Measurements from ENCODE around the gene ATG101.

The ATG101 gene

DNA sequence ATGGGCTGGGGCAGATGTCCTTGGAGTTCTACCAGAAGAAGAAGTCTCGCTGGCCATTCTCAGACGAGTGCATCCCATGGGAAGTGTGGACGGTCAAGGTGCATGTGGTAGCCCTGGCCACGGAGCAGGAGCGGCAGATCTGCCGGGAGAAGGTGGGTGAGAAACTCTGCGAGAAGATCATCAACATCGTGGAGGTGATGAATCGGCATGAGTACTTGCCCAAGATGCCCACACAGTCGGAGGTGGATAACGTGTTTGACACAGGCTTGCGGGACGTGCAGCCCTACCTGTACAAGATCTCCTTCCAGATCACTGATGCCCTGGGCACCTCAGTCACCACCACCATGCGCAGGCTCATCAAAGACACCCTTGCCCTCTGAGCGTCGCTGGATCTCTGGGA is 7.0 kb downstream of the ATG101 start:
- in situ Hi-C loops (cut with MboI; ENCODE audit: low sequenced_read_pairs): no loop called here

DNA sequence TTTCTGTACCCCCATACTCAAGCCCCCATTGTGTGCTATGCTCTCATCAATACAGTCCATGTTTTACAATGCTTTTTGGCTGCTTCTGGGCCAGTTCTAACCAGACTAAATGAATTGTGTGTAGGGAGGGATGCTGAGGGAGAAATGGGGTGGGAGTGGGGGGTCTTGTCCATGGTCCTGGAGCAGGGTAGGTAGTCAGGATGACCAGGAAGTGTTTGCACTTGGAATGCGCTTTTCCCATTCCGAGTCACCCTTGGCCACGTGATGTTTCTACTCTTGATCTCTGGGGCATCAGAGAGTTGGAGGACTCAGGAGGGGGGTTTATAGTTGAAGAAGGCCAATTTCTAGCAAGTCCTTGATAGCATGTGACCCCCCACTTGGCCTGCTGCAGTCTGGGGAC is 8.5 kb downstream of the ATG101 start:
- in situ Hi-C loops (cut with MboI; ENCODE audit: low sequenced_read_pairs): no loop called here

DNA sequence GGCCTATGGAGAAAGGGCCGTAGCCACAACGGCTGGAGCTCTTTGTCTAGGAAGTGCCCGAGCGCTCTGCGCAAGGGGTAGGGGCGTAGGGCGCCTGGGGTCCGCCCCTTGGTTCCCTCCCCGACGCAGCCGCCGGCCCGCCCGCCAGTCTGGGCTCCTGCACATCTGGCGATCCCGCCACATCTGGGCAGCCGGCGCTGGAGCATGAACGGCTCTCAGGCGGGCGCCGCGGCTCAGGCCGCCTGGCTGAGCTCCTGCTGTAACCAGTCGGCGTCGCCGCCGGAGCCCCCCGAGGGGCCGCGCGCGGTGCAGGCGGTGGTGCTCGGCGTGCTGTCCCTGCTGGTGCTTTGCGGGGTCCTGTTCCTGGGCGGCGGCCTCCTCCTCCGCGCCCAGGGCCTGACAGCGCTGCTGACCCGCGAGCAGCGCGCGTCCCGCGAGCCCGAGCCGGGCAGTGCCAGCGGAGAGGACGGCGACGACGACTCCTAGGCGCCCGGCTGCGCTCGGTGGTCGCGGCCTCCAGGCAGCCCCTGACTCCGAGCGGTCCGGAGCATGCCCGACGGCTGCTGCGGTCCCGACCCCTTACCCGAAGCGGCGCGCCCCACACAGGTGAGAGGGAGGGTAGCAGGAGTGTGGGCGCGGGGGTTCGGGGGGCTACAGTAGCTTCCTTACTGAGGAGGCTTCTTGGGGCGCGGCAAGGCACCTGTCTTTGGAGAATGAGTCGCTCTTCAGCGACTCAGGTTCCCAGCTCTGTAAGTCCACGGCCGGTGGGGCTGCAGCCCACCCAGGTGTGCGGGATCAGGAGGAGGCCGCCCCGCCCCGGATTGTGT is 10.0 kb downstream of the ATG101 start, which contains the start of gene SMIM41:
Gene SMIM41 (plus strand): TSS at position 129 of the 827 bp plus-strand sequence. CDS start 76 bp downstream, at position 205.
- in situ Hi-C loops (cut with MboI; ENCODE audit: low sequenced_read_pairs): loop anchor here (5.0 kb wide), 1 partner anchor 52 kb away; no protein-coding TSS in a partner anchor

DNA sequence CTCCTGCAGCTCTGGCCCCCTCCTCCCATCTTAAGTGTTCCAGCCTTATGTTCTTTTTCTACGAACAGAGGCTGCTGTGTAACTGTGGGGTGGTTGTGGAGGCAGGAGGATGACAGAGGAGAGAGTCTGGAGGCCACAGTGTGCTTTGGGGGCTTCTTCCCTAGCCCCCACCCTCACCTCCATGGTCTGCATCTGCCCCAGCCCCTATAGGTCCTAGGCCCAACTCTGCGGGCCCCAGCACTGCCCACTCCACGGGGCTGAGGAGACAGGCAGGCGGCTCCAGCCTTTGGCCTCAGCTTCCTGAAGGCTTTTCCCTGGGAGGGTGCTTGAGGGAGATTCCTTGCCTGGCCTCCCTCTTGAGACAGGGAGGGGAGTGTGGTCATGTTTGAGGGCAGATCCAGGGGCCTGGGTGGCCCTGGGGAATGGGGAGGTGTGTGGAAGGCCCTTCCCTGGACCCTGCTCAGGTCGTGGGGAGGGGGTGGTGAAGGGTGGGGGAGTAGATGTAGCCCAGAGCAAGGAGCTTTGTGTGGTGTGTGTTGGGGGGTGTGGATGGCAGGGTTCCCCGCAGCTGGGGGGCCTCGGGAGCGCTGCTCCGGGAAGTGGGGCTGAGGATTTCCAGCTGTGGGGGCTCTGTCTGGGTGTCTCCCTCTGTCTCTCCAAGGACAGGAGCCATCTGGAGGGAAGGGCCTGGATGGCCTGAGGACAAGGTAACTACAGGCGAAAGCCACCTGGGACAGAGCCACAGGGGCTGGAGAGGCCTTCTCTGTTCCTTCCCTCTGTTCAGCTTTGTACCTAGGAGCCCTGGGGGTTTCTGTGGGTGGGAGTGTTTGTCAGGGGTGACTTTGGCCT is 10.8 kb downstream of the ATG101 start:
- in situ Hi-C loops (cut with MboI; ENCODE audit: low sequenced_read_pairs): loop anchor here (5.0 kb wide), 1 partner anchor 53 kb away; no protein-coding TSS in a partner anchor

DNA sequence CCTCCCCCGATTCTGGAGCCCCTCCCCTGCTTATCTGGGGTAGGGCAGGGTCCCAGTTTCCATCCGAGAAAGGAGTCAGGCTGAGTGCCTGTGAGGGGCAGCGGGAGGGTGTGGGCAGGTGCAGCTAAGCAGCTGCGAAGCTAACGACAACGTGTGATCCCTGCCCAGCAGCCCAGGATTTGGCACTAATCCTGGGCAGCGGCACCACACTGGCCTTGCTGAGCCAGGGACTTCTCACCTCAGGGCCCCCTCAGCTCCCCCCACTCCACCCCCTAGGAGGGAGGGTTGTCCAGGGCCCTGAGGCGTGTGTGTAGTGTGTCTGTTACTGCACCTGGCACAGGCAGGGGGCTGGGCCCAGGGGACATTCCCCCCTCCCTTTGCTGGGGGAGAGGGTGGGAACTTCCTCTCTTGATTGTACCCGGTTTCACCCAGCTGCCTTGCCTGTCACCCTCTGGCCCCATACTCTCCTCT is 11.5 kb downstream of the ATG101 start:
- in situ Hi-C loops (cut with MboI; ENCODE audit: low sequenced_read_pairs): loop anchor here (5.0 kb wide), 1 partner anchor 54 kb away; no protein-coding TSS in a partner anchor

DNA sequence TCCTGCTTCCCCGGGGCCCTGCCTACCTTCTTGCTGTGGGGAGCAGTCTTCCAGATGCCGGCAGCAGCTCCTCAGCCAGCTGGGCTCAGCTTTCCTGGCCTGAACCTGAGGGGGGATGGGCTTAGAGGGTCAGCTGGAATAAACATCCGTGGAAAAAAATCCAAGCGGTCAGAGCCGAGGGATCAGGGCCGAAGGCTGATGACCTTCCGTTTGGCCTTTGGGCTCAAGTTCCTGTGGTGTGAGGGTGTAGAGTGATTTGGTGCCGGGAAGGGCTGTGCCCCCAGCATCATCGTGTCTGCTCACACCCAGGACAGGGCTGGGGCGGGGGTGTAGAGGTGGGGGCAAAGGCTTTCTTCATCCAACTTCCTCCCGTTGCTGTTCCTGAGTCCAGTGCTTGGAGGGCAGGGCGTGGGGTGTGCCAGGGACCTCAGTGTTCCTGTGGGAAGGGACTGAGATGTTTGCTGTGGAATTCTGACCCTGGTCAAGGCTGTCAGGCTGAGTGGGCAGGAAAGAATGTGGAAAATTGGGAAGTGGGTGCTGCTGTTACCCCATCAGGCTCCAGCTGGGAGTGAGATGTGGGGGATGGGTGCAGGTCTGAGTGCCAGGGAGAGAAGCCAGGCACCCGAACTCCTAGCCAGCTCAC is 12.4 kb downstream of the ATG101 start:
- in situ Hi-C loops (cut with MboI; ENCODE audit: low sequenced_read_pairs): loop anchor here (5.0 kb wide), 1 partner anchor 55 kb away; no protein-coding TSS in a partner anchor

DNA sequence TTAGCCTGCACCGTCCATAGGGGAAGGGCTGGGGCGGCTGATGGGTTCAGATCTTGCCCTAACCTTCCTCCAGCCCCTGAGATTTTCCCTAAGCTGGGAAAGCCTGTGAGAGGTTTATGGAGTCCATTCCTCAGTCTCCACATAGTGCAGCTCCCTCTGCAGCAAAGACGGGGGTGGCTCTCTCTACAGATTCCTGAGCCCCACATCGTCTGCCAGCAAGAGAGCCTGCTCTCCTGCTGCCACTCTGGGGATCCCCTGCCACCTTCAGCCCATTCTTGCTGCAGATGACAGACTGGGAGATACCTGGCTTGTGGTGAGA is 12.8 kb downstream of the ATG101 start:
- in situ Hi-C loops (cut with MboI; ENCODE audit: low sequenced_read_pairs): loop anchor here (5.0 kb wide), 1 partner anchor 55 kb away; no protein-coding TSS in a partner anchor

DNA sequence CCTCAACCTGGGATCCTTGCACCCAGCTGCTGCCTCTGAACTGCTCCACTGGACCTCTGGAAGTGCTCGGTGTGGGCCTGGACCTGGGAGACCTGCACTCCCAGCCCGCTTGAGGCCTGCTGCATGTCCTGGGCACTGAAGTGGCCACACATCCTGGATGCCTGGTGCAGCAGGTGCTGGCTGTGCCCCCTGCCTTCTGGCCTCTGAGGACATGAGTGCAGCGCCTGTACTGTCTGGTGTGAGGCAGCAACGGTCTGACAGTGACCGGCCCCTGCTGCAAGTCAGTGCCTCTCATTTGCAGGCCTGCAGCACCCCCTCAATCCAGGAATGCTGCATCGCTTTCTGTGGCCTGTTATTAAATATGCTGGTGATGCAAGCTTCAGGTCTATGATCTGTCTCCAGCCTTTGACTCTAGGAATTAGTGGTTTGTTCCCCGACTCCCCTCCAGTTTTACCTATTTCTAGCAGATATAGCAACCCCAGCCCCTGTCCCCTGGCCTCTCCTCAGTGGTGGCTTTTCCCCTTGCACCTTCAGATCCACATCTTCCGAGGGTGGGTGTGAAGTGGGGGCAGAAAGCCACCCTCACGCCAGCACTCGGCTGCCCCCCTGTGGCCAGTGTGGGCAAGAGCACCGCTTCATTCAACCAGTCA is 13.3 kb downstream of the ATG101 start:
- in situ Hi-C loops (cut with MboI; ENCODE audit: low sequenced_read_pairs): loop anchor here (5.0 kb wide), 1 partner anchor 56 kb away; no protein-coding TSS in a partner anchor

DNA sequence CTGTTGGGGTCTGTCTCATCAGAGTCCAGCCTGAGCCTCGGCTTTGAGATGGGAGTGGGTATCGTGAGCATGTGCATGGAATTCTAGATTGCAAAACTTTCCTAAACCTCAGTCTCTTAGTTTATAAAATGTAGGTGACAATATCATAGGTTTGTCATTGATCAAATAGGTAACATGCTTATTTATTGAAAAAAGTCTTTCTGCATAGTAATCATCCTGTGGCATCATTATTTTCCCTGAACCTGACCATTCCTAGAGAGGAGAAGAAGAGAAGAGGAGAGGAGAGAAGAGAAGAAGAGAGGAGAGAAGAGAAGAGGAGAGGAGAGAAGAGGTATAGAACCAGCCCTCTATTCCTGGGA is 13.8 kb downstream of the ATG101 start:
- in situ Hi-C loops (cut with MboI; ENCODE audit: low sequenced_read_pairs): loop anchor here (5.0 kb wide), 1 partner anchor 56 kb away; no protein-coding TSS in a partner anchor

DNA sequence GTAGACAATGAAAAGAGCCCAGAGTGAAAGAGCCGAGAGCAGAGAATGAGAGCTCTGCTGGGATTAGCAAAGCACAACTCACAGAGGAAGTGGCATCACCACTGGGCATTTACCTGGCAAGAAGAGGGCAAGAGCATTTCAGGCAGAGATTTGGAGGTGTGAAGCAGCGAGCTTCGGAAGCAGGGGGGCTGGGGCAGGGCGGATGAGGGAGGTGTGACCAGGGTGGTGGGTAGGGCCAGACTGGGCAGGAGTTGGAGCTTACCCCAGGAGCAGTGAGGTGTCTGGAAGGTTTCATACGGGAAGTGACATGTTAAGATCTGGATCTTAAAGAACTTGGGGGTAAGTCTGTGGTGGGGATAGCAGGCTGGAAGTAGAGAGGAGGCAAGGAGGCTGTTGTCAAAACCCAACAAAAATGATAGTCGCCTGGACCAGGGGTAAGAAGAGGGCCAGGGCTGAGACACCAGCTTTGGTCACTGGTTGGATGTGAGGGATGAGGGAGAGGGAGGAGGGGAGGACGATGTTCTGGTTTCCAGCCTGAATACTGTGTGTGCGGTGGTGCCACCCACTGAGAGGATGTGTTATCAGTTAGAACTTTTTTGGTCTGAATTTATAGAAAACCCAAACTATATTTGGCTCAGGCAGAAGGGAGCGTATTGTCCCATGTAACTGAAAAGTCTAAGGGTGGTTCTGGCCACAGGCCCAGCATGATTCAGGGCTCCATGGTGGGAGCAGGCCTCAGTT is 14.9 kb downstream of the ATG101 start:
- in situ Hi-C loops (cut with MboI; ENCODE audit: low sequenced_read_pairs): loop anchor here (5.0 kb wide), 1 partner anchor 57 kb away; no protein-coding TSS in a partner anchor

DNA sequence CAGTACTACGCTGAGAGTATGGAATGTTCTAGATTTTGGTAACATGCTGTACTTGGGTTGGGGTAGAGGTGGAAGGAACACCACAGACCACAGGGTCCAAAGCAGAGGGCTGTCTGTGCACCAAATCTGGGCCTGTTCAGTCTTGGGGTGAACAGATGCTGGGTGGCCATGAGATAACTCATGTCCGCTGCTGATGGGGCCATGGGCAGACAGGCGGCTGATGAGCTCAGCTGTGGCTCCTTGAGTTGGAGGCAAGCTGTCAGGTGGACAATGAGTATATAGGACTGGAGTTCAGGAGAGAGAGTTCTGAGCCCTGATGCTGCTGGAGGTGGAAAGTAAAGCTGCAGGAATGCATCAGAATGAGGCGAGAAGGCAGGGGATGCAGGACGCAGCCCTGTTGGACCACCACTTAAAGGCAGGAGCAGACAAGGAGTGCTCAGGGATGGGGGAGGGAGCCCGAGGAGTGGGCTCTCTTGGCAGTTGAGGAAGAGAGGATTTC is 16.0 kb downstream of the ATG101 start:
- in situ Hi-C loops (cut with MboI; ENCODE audit: low sequenced_read_pairs): no loop called here

DNA sequence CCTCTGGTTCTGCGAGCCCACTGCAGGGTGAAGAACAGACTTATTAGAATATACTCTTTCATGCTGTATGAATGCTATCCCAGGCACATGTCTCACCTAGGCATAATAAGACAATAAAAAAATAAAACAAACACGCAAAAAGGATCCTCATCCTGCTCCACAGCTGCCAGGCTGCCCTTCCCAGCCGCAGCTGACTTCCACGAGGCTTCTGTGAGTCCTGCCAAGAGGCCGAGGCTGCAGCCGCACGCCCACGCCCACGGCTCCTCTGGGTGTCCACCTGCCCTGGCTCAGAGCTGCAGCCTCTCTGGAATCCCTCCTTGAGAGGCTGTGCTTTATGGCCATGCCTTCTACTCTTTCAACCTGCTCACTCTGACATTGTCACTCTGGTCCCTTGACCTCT is 16.6 kb downstream of the ATG101 start:
- in situ Hi-C loops (cut with MboI; ENCODE audit: low sequenced_read_pairs): no loop called here

DNA sequence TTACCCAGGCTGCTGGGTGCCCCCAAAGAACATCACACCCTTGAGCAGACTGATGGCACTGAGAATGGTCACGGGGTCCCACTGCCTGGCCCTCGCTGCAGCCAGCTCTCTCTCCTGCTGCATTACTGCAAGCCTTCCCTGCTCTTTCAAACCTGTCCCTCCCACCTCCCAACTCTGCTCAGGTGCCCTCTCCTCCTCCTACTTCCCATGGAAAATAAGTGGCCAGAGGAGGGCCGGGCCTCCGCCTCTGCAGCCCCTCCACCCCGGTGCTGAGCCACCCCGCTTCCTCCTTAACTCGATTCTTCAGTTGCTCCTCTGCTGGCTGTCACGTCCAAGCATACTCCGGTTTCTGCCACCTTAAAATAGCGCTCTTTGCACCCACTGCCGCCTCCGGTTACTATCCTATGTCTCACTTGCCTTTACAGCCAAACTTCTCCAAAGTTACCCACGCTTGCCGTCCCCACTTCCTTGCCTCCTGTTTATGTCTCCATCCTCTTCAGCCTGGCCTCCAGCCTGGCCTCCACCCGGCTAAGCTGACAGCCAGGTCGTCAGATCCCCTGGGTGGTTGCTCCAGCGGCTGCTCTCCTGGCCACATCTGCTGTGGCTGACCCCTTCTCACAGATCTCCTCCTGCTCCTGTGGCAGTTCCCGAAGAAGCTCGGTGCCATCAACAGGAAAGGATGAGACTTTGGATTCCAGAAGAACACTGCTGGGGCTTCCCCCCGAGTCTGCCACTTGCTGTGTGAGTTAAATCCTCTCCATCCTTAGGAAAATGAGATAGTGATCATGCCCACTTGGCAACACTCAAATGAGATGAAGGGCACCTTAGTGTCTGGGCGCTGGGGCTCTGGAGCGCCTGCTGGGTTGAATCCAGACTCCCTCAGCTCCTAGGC is 17.4 kb downstream of the ATG101 start:
- in situ Hi-C loops (cut with MboI; ENCODE audit: low sequenced_read_pairs): no loop called here

DNA sequence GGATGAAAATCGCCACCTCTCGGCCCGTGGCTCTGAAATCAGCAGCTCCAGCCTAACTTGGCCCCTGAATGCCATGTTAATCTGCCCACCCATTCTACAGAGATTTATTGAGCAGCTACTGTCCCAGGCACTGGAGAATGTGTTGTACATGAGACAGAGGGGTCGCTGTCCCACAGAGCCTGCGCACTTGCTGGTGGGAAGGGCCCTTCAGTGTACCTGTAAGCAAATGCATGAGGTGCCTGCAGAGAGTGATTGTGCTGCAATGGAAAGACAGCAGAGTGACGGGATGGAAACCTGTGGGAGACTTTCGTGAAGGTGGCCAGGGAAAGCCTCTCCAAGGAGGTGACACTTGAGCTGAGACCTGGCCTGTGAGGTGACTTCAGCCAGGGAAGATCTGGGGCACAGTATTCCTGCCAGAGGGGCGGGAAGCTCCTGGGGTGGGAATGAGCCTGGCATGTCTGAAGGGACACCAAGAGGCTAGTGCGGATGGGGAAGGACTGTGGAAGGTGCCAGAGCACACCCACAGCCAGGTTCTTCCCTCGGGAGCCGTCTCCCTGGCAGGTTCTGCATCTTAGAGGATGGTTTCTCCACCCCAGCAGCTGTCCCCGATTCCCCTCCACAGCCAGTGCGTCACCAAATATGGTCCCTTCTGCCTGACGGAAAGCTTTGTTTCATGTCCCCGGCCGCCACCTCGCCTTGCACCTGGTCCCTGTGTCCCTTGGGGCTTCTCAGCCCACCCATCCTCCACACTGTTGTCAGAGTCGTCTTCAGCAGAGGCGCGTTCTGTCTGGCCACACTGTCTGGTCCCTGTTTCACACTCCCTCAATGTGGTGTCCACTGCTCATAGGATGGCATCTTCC is 18.4 kb downstream of the ATG101 start:
- in situ Hi-C loops (cut with MboI; ENCODE audit: low sequenced_read_pairs): no loop called here

DNA sequence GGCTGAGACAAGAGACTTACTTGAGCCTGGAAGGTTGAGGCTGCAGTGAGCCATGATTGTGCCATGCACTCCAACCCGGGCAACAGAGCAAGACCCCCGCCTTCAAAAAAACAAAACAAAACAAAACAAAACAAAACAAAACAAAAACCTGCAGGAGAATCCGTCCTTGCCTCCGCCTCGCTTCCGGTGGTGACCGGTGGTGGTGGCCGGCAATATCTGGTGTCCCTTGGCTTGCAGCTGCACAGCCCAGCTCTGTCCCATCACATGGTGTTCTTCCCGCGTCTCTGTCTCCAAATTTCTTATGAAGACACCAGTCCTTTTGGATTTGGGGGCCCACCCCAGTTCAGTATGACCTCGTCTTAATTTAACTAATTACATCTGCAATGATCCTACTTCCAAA is 19.7 kb downstream of the ATG101 start:
- in situ Hi-C loops (cut with MboI; ENCODE audit: low sequenced_read_pairs): no loop called here

DNA sequence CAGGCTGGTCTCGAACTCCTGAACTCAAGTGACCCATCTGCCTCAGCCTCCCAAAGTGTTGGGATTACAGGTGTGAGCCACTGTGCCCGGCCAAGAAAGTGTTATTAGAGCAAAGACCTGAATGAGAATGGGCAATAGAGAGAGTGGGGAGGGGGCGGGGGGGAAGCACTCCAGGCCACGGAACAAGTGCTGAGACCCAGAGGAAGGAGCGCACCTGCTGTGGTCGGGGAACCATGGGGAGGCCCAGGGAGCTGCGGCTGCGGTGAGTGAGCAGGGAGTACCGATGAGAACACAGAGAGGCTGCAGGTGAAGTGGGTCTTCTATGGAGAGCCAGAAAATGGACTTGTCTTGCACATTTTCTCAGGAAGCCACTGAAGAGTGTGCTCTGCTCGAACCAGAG is 20.5 kb downstream of the ATG101 start:
- in situ Hi-C loops (cut with MboI; ENCODE audit: low sequenced_read_pairs): no loop called here

DNA sequence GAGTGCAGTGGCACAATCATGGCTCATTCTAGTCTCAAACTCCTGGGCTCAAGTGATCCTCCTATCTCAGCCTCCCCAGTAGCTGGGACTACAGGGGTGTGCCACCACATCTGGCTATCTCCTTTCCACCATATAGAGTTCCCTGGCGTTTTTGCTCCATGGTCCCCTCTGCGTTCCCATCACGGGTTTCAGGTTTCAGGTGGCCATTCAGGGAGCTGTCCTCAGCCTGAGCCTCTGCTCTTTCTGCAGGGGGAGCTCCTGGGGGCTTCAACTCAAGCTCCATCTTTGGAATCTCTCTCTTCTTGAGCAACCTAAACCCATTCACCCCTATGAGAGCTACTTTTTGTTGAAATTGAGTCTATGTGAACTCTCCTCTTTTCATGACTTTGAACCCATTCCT is 21.3 kb downstream of the ATG101 start:
- in situ Hi-C loops (cut with MboI; ENCODE audit: low sequenced_read_pairs): no loop called here

DNA sequence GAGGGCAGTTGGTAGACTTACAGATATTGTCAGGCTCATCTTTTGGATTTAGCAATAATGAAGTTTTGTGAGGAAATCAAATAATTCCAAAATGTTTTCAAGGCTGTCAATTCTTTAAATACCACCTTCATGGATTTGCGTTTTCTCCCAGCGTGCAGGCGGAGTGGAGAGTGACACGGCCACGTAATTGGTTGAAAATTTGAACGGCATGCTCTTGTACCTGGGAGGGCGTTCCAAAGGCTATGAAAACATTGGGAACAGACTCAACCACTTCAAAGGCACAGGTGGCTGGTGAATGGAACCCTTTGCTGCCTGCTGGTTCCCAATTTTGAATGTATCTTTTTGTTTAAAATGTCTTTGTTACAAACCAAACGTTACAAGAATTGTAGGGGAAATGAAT is 22.1 kb downstream of the ATG101 start:
- in situ Hi-C loops (cut with MboI; ENCODE audit: low sequenced_read_pairs): no loop called here

Measured in HL-60/S4 (cell line).